HepG2 (cell line): ENCODE data around the gene FGF14. TPM values are rescaled to one million over a fixed set of nuclear protein-coding genes. Genes with fewer than 3 reads are reported as not detected.

Source experiments
- ATAC-seq: fragments of 200-7000 bp; cut with Tn5 transposase; 3 replicates; pipeline ENCODE4 v1.9.1; 2020; ENCODE audit warnings: mild to moderate bottlenecking, moderate library complexity
- BruUV-seq: library from RNA; stranded (reverse); fragments of 400-500 nt; replicated peaks from 2 replicates; lab custom pipeline; 2021; lab: Mats Ljungman, UMichigan
- CTCF ChIA-PET: fragments of 300-600 bp; formaldehyde crosslinking; extraction: SDS; loops from one replicate; lab custom pipeline; 2021; ENCODE audit warnings: low total read pairs, inconsistent platforms, low intra/inter-chr PET ratio; lab: Yijun Ruan, JAX
- POLR2A ChIA-PET: fragments of 350-600 bp; sonication (Branson Sonifier 250); formaldehyde crosslinking; loops from one replicate; lab custom pipeline; 2020; ENCODE audit warnings: antibody characterized with exemption, inconsistent platforms; lab: Yijun Ruan, JAX
- DNase-seq: peaks from one replicate; pipeline ENCODE4 v3.0.0-alpha.2; 2015; ENCODE audit warnings: low spot score
- FAIRE-seq: peaks from 3 replicates; lab custom pipeline; 2011; peaks lifted over from hg19 to GRCh38; lab: Jason Lieb, UNC
- H2AFZ ChIP-seq: one replicate; pipeline ENCODE4 v1.6.1; 2011; ENCODE audit warnings: low read length, inconsistent platforms
- H3K27ac ChIP-seq: fragments of 300-600 bp; 3 replicates; pipeline ENCODE4 v1.8.0; 2011; ENCODE audit warnings: mixed run types, mild to moderate bottlenecking, mixed read lengths, low read length, inconsistent platforms; ENCODE audit not compliant: insufficient read depth; ENCODE audit errors: extremely low read length
- H3K27me3 ChIP-seq, 2 experiments: fragments of 200-600 bp in 1 of 2; 2 replicates in 1 of 2; 3 replicates in 1 of 2; pipeline versions ENCODE4 v1.6.0 to v1.8.0; 2011; ENCODE audit warnings: low read length in 2 of 2, mild to moderate bottlenecking in 2 of 2, moderate library complexity in 2 of 2, inconsistent platforms in 1 of 2; ENCODE audit not compliant: insufficient read depth in 2 of 2, control insufficient read depth in 1 of 2
- H3K36me3 ChIP-seq, 2 experiments: fragments of 200-600 bp in 1 of 2; replicated peaks in 1 of 2; 2 replicates in 1 of 2; 3 replicates in 1 of 2; pipeline versions ENCODE4 v1.5.1 to v1.8.0; 2011; ENCODE audit warnings: low read length in 2 of 2, inconsistent platforms in 1 of 2; ENCODE audit not compliant: insufficient read depth in 2 of 2, control insufficient read depth in 1 of 2
- H3K4me1 ChIP-seq: 2 replicates; pipeline ENCODE4 v1.5.1; 2012; ENCODE audit warnings: low read length, inconsistent platforms; ENCODE audit not compliant: insufficient read depth
- H3K4me2 ChIP-seq: 2 replicates; pipeline ENCODE4 v1.6.0; 2011; ENCODE audit warnings: low read depth, low read length, inconsistent platforms
- H3K4me3 ChIP-seq, 3 experiments: fragments of 200-600 bp in 1 of 3; sonication (generic), shearing (Covaris generic) in 1 of 3; replicated peaks in 1 of 3; 2 replicates each; pipeline ENCODE4 v1.5.1; 2011 to 2016; ENCODE audit warnings: low read length in 3 of 3, inconsistent platforms in 2 of 3, low read depth in 2 of 3, mild to moderate bottlenecking in 2 of 3, control low read depth in 1 of 3, mixed read lengths in 1 of 3; ENCODE audit not compliant: insufficient read depth in 1 of 3
- H3K79me2 ChIP-seq: one replicate; pipeline ENCODE4 v1.6.1; 2011; ENCODE audit warnings: low read length, inconsistent platforms; ENCODE audit not compliant: insufficient read depth
- H3K9ac ChIP-seq: 2 replicates; pipeline ENCODE4 v1.6.0; 2011; ENCODE audit warnings: mild to moderate bottlenecking, low read depth, low read length, inconsistent platforms; ENCODE audit not compliant: insufficient read depth
- H3K9me3 ChIP-seq: 2 replicates; pipeline ENCODE4 v1.5.1; 2012; ENCODE audit warnings: mild to moderate bottlenecking, low read length
- H4K20me1 ChIP-seq: 2 replicates; pipeline ENCODE4 v1.6.0; 2011; ENCODE audit warnings: inconsistent platforms, mild to moderate bottlenecking, low read length, moderate library complexity; ENCODE audit not compliant: insufficient read depth
- BRCA1 ChIP-seq: sonication (generic); formaldehyde crosslinking; IDR thresholded peaks from 2 replicates; pipeline ENCODE4 v1.4.0; 2020; ENCODE audit warnings: missing genetic modification reagents
- CEBPG ChIP-seq: IDR thresholded peaks from 2 replicates; pipeline ENCODE4 v1.6.1; 2016
- FOSL1 ChIP-seq: sonication (generic); formaldehyde crosslinking; IDR thresholded peaks from 2 replicates; pipeline ENCODE4 v1.9.0; 2021; ENCODE audit warnings: missing genetic modification reagents, borderline replicate concordance
- KAT2B ChIP-seq: fragments of 150-350 bp; IDR thresholded peaks from 2 replicates; pipeline ENCODE4 v1.6.1; 2014; ENCODE audit warnings: low read depth, low read length, borderline replicate concordance
- MATR3 ChIP-seq: sonication (generic); formaldehyde crosslinking; IDR thresholded peaks from 2 replicates; pipeline ENCODE4 v1.4.0; 2020; ENCODE audit warnings: missing genetic modification reagents
- MYC ChIP-seq: sonication (generic); formaldehyde crosslinking; IDR thresholded peaks from 2 replicates; pipeline ENCODE4 v1.9.0; 2021; ENCODE audit warnings: missing genetic modification reagents, borderline replicate concordance
- RARG ChIP-seq: sonication (generic); formaldehyde crosslinking; IDR thresholded peaks from 2 replicates; pipeline ENCODE4 v1.4.0; 2020; ENCODE audit warnings: low read depth, mild to moderate bottlenecking, missing genetic modification reagents
- SIX4 ChIP-seq: sonication (generic); formaldehyde crosslinking; IDR thresholded peaks from 2 replicates; pipeline ENCODE4 v1.4.0; 2020; ENCODE audit warnings: missing genetic modification reagents
- STAT5B ChIP-seq: sonication (generic); formaldehyde crosslinking; IDR thresholded peaks from 2 replicates; pipeline ENCODE4 v1.4.0; 2020; ENCODE audit warnings: missing genetic modification reagents
- TRIM24 ChIP-seq: sonication (generic); formaldehyde crosslinking; IDR thresholded peaks from 2 replicates; pipeline ENCODE4 v1.8.0; 2022; ENCODE audit warnings: mild to moderate bottlenecking, missing genetic modification reagents
- ZBTB7B ChIP-seq: sonication (generic); formaldehyde crosslinking; IDR thresholded peaks from 2 replicates; pipeline ENCODE4 v1.4.0; 2020; ENCODE audit warnings: missing genetic modification reagents
- ZNF749 ChIP-seq: sonication (generic); formaldehyde crosslinking; IDR thresholded peaks from 2 replicates; pipeline ENCODE4 v1.8.0; 2022; ENCODE audit warnings: mild to moderate bottlenecking, missing genetic modification reagents, moderate library complexity, borderline replicate concordance
- ZSCAN30 ChIP-seq: sonication (generic); formaldehyde crosslinking; IDR thresholded peaks from 2 replicates; pipeline ENCODE4 v1.5.0; 2020; ENCODE audit warnings: mild to moderate bottlenecking, missing genetic modification reagents
- WGBS: methylation state at CpG from one replicate; pipeline ENCODE4 v1.1.6; 2017; ENCODE audit warnings: low lambda C conversion rate; 5-methylcytosine and 5-hydroxymethylcytosine counted together
- in situ Hi-C: cut with HindIII; loops from 2 replicates; pipeline ENCODE4 v1.10.0; 2017; ENCODE audit warnings: low pct_unique_long_range_greater_than_20kb; ENCODE audit not compliant: extremely low pct_ligation_motif_present
- intact Hi-C: fragments of 100-400 bp; cut with micrococcal nuclease; formaldehyde crosslinking; loops from one replicate; pipeline ENCODE4 v1.10.0; 2022; ENCODE audit not compliant: unreplicated experiment
- polyA plus RNA-seq, 8 experiments: library from polyadenylated mRNA; depleted of rRNA in 3 of 8; stranded (reverse) in 7 of 8; unstranded in 1 of 8; fragments of >200 nt; fragmentation: Illumina TruSeq in 4 of 8; extraction: Trizol in 4 of 8; gene quantifications; 2 replicates each; pipeline versions ENCODE4 v1.2.1 to v1.2.3, GENCODE V29; 2011 to 2016; ENCODE audit warnings: low read depth in 4 of 8, missing spikeins in 1 of 8, mixed read lengths in 1 of 8; ENCODE audit not compliant: insufficient read depth in 1 of 8
- total RNA-seq, 5 experiments: library from RNA; depleted of rRNA; stranded (reverse); fragments of >200 nt; fragmentation: Illumina TruSeq; extraction: Trizol; gene quantifications; 2 replicates each; pipeline ENCODE4 v1.2.3, GENCODE V29; 2016; ENCODE audit warnings: low read depth in 1 of 5
- TF ChIP-seq, protein P1 (sequence below): sonication (generic); formaldehyde crosslinking; IDR thresholded peaks from 2 replicates; pipeline ENCODE4 v1.4.0; 2020; ENCODE audit warnings: missing genetic modification reagents
- TF ChIP-seq, protein P2 (sequence below): sonication (generic); formaldehyde crosslinking; conservative IDR thresholded peaks from 2 replicates; pipeline ENCODE4 v1.8.0; 2022; ENCODE audit warnings: mild to moderate bottlenecking, moderate library complexity, missing genetic modification reagents

The FGF14 gene
- total and polyA plus RNA-seq, 2 of the 13 experiments (the other 11 are each of a cell fraction or from before 2014, with no cell fraction given), result not detected

DNA sequence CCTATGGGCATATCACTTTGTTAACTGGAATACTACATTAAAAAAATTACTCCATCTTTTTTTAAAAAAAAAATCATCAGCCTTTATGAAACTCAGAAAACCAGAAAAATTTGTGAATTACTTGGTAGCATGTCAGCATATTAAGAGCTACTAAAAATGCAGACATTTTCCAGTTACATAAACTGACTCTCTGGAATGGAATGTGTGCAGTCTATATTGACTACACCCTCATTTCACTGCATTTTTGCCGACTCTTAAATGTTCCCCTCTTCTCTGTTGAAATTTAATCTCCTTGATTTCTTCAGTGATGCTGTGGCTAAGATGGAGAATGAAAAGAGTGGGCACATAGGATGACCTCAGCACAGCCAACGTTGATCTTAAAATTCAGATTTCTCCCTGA is 555.6 kb downstream of the FGF14 start:
- no peak for FAIRE-seq
- no TSS peak for BruUV-seq
- POLR2A ChIA-PET, result no interaction called here

More for the DNA sequence above, 555.6 kb downstream of the FGF14 start:
- Histone ChIP-seq H3K4me1 (0 out of 2 replicates have a peak, but pooled peaks cover 7% of the 10 kb centered on the region), H3K9ac (no peak overlapping the region), H4K20me1 (no peaks in the 10 kb centered on the region), H3K9me3 (no peaks in the 10 kb centered on the region), H3K27ac (no peak overlapping the region), H3K4me3 (no peak overlapping the region), H2AFZ (no peak overlapping the region), H3K79me2 (no peaks in the 10 kb centered on the region), H3K27me3 (no peaks in the 10 kb centered on the region), H3K4me2 (no peak overlapping the region), H3K36me3 (no peaks in the 10 kb centered on the region)
- in situ Hi-C loops (no loop called here), intact Hi-C loops (no loop called here)
- CTCF ChIA-PET, result no interaction called here
- 4% methylated on average over 2 of the region's 2 CpGs for WGBS
- DNase-seq, result no peak
- ATAC-seq, result no peak
- TF ChIP-seq ZBTB7B (CRISPR knock-in tag) (no peak), ZSCAN30 (CRISPR knock-in tag) (no peak), ZNF749 (CRISPR knock-in tag) (no peak), MATR3 (no peak), CEBPG (CRISPR knock-in tag) (no peak), SIX4 (CRISPR knock-in tag) (no peak), TRIM24 (CRISPR knock-in tag) (no peak), FOSL1 (CRISPR knock-in tag) (no peak), STAT5B (CRISPR knock-in tag) (no peak), KAT2B (no peak), MYC (CRISPR knock-in tag) (no peak), RARG (no peak), BRCA1 (CRISPR knock-in tag) (no peak)
- TF ChIP-seq, protein P1, sequence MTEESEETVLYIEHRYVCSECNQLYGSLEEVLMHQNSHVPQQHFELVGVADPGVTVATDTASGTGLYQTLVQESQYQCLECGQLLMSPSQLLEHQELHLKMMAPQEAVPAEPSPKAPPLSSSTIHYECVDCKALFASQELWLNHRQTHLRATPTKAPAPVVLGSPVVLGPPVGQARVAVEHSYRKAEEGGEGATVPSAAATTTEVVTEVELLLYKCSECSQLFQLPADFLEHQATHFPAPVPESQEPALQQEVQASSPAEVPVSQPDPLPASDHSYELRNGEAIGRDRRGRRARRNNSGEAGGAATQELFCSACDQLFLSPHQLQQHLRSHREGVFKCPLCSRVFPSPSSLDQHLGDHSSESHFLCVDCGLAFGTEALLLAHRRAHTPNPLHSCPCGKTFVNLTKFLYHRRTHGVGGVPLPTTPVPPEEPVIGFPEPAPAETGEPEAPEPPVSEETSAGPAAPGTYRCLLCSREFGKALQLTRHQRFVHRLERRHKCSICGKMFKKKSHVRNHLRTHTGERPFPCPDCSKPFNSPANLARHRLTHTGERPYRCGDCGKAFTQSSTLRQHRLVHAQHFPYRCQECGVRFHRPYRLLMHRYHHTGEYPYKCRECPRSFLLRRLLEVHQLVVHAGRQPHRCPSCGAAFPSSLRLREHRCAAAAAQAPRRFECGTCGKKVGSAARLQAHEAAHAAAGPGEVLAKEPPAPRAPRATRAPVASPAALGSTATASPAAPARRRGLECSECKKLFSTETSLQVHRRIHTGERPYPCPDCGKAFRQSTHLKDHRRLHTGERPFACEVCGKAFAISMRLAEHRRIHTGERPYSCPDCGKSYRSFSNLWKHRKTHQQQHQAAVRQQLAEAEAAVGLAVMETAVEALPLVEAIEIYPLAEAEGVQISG (CRISPR knock-in tag), result no peak
- TF ChIP-seq, protein P2, sequence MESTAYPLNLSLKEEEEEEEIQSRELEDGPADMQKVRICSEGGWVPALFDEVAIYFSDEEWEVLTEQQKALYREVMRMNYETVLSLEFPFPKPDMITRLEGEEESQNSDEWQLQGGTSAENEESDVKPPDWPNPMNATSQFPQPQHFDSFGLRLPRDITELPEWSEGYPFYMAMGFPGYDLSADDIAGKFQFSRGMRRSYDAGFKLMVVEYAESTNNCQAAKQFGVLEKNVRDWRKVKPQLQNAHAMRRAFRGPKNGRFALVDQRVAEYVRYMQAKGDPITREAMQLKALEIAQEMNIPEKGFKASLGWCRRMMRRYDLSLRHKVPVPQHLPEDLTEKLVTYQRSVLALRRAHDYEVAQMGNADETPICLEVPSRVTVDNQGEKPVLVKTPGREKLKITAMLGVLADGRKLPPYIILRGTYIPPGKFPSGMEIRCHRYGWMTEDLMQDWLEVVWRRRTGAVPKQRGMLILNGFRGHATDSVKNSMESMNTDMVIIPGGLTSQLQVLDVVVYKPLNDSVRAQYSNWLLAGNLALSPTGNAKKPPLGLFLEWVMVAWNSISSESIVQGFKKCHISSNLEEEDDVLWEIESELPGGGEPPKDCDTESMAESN (CRISPR knock-in tag), result no peak
